ENCODE data around the gene GRB10.

- TF ChIP-seq POLR2A (IDR thresholded peaks at IDR 0.05): no peak
- TF ChIP-seq CTCF (IDR thresholded peaks at IDR 0.05): no peak
Observed at GRCh38 chr7:50742401-50742800, 40.3 kb downstream of the GRB10 start.

Data from testis (tissue), 2 donors.